ENCODE results near the gene STIL. TPM values are rescaled to one million over a fixed set of nuclear protein-coding genes. Genes with fewer than 3 reads are reported as not detected.

Gene STIL
- total and polyA plus RNA-seq, 8 donors: 3.6 to 13.2 (median 8.3) TPM

DNA sequence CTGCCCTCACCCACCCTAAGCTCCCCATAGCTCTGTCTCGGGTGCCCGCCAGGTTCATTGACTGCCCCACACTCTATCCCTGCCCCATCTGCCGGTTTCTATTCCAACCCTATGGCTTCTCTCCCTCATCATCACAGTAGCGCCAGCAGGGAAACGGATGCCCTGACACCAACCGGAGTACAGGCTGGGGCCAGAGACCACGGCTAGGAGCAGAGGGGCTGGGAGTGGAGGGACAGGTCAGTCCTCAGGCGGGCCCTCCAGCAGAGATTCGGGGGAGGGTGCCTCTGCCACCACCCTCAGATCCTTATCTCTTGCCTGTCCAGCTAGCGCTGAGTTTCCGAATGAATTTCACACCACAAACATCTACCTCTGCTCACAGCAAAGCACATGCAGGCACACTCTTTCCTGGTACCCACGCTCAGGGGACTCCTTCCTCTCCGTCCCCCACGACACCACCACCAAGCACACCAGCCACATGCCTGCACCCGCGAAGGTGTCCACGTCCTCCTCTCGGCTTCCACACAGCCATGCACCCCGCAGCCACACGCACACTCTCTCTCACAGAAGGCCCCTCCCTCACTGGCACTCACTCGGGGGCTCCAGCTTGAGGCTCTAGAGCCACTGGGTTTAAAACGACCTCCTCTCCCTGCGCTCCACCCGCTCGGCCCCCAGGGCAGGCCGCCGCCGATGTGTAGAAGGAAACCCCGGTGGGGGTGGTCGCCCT is 89.1 kb downstream of the STIL start:
- Histone ChIP-seq H3K4me3 (peak overlapping the region in 1 of 2 donors; percentile 25), H3K9me3 (no peaks in the 10 kb centered on the region), H3K27ac (peak overlapping the region in 1 of 2 donors; percentile 79), H3K36me3 (no peaks in the 10 kb centered on the region), H3K4me1 (peaks cover 0 to 29% of the 10 kb centered on the region in 2 donors), H3K27me3 (peaks cover 67 to 76% of the 10 kb centered on the region in 2 donors)
- TF ChIP-seq, protein P1, sequence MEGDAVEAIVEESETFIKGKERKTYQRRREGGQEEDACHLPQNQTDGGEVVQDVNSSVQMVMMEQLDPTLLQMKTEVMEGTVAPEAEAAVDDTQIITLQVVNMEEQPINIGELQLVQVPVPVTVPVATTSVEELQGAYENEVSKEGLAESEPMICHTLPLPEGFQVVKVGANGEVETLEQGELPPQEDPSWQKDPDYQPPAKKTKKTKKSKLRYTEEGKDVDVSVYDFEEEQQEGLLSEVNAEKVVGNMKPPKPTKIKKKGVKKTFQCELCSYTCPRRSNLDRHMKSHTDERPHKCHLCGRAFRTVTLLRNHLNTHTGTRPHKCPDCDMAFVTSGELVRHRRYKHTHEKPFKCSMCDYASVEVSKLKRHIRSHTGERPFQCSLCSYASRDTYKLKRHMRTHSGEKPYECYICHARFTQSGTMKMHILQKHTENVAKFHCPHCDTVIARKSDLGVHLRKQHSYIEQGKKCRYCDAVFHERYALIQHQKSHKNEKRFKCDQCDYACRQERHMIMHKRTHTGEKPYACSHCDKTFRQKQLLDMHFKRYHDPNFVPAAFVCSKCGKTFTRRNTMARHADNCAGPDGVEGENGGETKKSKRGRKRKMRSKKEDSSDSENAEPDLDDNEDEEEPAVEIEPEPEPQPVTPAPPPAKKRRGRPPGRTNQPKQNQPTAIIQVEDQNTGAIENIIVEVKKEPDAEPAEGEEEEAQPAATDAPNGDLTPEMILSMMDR (IDR thresholded peaks at IDR 0.05): no peak
- DNase-seq: no peak
- ATAC-seq: no peak
- intact Hi-C loops (cut with DNase I): no loop called here

DNA sequence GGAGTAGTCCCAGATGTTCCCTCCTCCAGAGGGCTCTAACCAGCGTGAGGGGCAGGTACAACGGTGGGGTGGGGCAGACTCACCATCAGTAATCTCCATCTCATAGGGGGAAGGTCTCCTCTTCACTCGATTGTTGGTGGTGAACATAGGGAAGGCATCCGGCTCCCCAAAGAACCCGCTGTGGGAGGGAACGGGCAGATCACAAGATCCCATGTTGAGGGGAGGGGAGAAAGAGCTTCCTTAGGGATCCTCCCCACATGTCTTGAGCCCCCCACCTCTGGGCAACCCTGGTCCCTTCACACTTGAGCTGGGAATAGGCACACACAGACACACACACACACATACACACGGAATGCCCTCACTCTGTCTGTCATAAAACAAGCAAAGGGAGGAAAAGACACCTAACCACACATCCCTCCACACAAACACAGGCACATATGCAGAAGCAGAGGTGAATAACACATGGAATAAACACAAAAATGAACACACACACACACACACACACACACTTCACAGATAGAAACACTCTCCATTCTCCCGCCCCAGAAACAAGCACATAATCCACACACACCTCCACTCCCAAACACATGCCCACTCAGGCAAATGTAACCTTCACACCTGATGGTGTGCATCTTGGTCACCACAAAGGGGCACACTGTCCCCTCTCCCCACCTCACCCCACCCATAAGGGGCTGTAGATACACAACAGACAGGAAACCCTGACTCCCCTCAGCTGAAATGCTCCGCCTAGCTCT is 89.8 kb downstream of the STIL start:
- H3K36me3 ChIP-seq: peaks cover 0 to 4% of the 10 kb centered on the region in 2 donors
- no peak overlapping the region for H3K27ac ChIP-seq
- H3K9me3 ChIP-seq: no peaks in the 10 kb centered on the region
- no peak for ATAC-seq
- no peak for DNase-seq
- peaks cover 59 to 69% of the 10 kb centered on the region in 2 donors for H3K27me3 ChIP-seq
- H3K4me3 ChIP-seq: no peak overlapping the region
- H3K4me1 ChIP-seq: peaks cover 0 to 26% of the 10 kb centered on the region in 2 donors
- TF ChIP-seq, protein P1 (IDR thresholded peaks at IDR 0.05): no peak
- intact Hi-C loops (cut with DNase I): no loop called here

DNA sequence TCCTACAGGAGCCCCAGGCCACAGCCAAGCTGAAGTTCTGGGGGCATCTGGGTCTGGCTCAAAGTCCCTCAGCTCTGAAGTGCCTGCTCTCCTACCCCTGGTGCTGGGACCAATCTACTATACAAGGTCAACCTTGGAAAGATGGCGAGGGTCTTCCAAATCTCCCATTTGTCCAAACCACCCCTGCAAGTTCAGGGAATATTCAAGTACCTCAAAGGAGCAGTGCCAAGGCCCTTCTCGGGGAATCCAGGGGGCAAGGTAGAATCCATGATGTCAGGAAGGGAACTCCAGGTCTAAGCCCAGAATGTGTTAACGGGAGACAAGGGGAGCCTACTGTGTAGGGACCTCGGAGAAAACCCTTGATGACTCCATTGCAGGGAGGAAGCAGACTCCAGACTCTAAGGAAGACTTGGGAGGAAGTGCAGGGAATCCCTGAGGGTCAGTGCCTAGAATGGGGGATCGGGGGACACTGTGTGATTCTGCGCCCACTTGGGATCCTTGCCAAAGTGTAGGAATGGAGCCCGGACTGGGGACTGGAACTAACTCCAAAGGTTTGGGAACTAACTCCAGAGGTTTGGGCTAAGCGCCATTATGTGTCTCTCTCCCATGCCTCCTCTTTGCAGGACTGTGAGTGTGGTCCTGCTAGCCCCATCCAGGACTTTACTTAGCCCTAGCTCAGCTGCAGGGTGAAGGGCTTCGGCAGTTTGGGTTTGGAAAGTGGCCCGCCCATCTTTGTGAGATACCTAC is 90.6 kb downstream of the STIL start:
- DNase-seq (no peak), ATAC-seq (no peak)
- TF ChIP-seq, protein P1 (IDR thresholded peaks at IDR 0.05): no peak
- H3K36me3 ChIP-seq: peaks cover 0 to 4% of the 10 kb centered on the region in 2 donors
- no peaks in the 10 kb centered on the region for H3K9me3 ChIP-seq
- H3K27ac ChIP-seq: no peak overlapping the region
- H3K4me1 ChIP-seq: peaks cover 0 to 26% of the 10 kb centered on the region in 2 donors
- peaks cover 52 to 61% of the 10 kb centered on the region in 2 donors for H3K27me3 ChIP-seq
- no peak overlapping the region for H3K4me3 ChIP-seq
- intact Hi-C loops (cut with DNase I): no loop called here

DNA sequence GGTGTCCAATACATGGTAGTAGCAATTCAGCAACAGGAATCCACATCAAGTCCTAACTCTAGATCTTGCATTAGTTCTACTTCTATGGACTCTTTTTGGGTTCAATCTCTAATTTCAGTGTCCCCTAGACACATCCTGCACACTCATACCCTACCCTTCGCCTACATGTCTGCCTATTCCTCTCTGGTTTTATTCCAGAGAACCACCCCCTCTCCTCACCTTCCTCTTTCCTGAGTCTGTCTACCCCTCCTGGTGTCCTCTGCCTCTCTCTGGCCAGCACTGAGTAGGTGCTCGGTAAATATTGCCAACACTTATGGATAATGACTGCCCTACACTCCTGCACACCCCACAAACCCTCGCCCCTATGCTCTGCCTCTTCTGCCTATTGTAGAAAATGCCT is 91.5 kb downstream of the STIL start:
- DNase-seq (no peak), ATAC-seq (no peak)
- Histone ChIP-seq H3K9me3 (no peaks in the 10 kb centered on the region), H3K4me1 (peaks cover 0 to 26% of the 10 kb centered on the region in 2 donors), H3K4me3 (no peak overlapping the region), H3K36me3 (peaks cover 0 to 4% of the 10 kb centered on the region in 2 donors), H3K27ac (no peak overlapping the region), H3K27me3 (peaks cover 44 to 52% of the 10 kb centered on the region in 2 donors)
- TF ChIP-seq, protein P1 (IDR thresholded peaks at IDR 0.05): no peak
- intact Hi-C loops (cut with DNase I): no loop called here
